Spleen (tissue), 7 donors: Measurements from ENCODE around the gene HLA-DPA1.

Source experiments
- CTCF ChIP-seq, 11 experiments: fragments of 200-600 bp in 7 of 11; fragments of 450-650 bp in 4 of 11; sonication (generic) in 4 of 11; IDR thresholded peaks in 8 of 11; conservative IDR thresholded peaks in 3 of 11; 1 replicate in 7 of 11; 2 replicates in 4 of 11; pipeline versions ENCODE4 v1.4.0 to v1.8.0; 2016 to 2021; ENCODE audit warnings: antibody characterized with exemption in 11 of 11, inconsistent platforms in 4 of 11, mild to moderate bottlenecking in 1 of 11
- POLR2A ChIP-seq, 3 donors: fragments of 450-650 bp; IDR thresholded peaks; one replicate each; pipeline ENCODE4 v1.5.1; 2017; ENCODE audit warnings: antibody characterized with exemption in 3 of 3, mild to moderate bottlenecking in 1 of 3
- POLR2AphosphoS5 ChIP-seq, 3 donors: sonication (generic); formaldehyde crosslinking; IDR thresholded peaks; one replicate each; pipeline ENCODE4 v1.5.1; 2017; ENCODE audit warnings: antibody characterized with exemption in 3 of 3
- donor health status: DM: no; HTN: no; CAD: no; lungs with moderate emphysema.
- donor health status: DM: no; HTN: no; CAD: no.
- donor health status: DM: no; HTN: no; CAD: no.

GRCh38 chr6:33085627-33086026 is 12.2 kb upstream of the HLA-DPA1 start:
- TF ChIP-seq POLR2A (IDR thresholded peaks at IDR 0.05) (no peak), CTCF (IDR thresholded peaks at IDR 0.05 in 8 of 11, conservative IDR thresholded peaks at IDR 0.05 in 3 of 11) (no peak), POLR2AphosphoS5 (IDR thresholded peaks at IDR 0.05) (no peak)
